GM10847 (cell line): ENCODE results near the gene PTTG2.

ENCODE experiments used
- POLR2A ChIP-seq: IDR thresholded peaks from 2 replicates; pipeline ENCODE4 v1.6.1; 2011; ENCODE audit not compliant: insufficient read length; ENCODE audit errors: extremely low read depth

Gene PTTG2

DNA sequence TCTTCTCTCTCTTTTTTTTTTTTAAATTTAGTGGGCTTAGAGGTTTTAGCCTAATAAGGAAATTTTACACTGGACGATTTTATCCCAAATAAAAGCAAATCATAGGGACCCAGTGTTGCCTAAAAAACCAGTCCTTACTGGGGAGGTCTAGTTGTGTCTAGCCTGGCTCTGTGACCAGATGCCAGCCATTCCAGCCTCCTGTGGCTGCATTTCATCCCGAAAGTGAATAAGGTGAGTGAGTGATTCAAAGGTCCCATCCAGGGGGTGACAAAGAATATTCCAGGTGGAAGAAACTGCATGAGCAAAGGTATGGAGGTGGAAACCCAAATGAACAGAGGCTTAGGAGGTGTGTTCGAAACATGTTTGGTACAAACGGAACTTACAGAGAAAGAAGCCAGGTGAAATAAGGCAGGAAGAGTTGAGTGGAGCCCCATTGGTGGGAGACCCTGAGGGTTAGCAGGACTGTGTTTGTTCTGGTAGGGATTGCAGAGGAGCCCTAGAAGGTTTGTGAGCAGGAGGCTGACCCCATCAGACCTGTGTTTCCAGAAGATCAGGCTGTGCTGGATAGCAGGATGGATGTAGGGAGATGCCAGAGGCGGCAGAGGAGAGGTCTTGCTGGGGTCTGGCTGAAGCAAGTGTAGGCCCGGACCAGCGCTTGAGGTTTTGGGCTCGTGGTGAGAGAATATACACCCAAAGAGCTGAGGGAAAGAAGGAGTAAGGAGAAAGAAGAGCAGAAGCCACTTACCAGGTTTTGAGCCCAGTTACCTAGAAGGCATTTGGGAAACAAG, 31.6 kb downstream of the PTTG2 start:
- no peak for TF ChIP-seq POLR2A

DNA sequence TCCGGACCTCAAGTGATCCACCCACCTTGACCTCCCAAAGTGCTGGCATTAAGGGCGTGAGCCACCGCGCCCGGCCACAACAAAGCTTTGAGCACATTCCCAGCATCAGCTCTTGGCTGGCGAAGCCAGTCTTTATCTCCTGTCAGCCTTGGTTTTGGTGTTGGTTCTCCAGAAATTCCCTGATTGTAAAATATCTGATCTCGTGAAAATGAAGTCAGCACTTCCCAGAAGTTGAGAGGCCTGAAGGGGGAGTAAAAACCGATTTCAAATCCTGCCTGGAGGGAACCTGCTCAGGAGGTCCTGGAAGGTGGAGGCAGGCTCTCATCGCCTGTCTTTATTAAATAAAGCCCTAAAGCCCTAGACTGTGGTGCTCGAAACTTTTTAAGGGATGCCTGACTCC, 33.6 kb downstream of the PTTG2 start:
- TF ChIP-seq POLR2A = no peak

DNA sequence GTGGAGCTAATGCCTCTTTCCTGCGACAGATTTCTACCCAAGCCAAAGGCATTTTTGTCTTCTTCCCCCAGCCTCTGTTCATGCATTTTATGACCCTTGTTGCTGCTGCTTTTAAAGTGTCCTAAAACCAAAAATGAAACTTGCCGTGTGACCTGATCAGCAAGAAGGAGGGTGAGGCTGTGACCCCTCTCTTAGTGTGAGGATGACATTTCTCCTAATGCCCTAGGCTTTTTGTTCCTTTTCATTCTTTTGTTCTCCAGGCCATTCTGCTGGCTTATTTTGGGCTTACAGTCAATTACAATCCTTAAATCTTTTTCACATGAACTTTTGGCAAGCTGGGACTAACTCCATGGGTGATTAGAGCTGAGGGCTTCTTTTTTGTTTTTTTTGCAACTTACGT, 34.4 kb downstream of the PTTG2 start:
- TF ChIP-seq POLR2A = no peak

DNA sequence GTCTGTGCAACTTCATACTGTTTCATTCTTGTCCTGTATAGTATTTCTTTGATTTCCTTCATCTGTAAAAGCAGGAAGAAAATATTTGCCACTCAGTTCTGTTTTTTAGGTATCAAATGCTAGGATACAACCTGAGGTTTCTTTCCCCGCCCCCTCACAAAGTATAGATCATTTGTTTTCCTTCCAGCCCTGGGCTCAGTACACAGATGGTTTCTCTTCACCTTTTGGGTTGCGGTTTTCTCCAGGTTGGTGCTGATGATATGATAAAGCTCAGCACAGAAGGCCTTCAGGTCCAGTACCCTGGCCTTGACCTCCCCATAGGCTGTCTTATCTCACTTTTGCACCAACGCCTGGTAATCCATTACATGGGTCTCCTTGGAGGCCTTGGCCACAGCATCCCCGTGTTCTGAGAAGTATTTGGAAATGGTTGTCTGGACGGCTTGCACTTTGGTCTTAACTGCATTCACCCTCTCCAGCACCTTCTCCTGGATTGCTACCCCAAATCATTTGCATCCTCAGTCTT, 35.2 kb downstream of the PTTG2 start:
- no peak for TF ChIP-seq POLR2A

DNA sequence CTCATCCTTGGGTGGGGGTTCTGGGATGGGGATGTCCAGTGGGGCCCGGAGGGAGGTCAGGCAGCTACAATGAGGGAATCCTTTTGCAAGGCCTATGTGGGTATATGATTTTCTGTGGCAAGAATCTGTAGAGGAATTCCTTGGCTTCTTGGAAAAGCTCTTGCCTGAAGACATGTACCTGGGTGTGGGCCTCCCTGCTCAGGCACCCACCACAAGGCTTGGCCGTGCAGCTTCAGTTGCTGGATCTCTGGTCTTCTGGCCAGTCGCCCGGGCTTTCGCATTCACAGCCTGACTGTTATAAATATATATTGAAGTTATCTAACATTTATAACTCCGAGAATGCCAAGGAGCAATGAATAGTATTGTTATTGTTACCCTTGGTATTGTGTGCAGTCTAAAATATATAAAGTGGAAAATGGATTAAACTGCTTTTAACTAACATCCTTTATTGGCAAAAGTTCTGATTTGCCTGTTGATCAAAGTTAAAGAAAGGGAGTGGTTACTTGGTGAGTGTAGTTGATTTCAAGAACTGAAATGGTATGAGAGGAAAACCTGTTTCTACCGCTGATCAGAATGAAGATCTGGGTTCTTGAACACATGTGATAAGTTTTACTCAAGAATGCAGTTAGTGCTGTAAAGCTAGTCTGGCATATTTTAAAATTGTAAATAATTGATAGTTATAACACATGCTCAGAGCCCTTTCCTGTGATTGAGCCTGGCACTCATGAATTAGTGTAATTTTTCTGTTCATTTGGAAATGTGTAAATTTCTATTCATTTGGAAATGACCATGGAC, 36.0 kb downstream of the PTTG2 start:
- TF ChIP-seq POLR2A = no peak

DNA sequence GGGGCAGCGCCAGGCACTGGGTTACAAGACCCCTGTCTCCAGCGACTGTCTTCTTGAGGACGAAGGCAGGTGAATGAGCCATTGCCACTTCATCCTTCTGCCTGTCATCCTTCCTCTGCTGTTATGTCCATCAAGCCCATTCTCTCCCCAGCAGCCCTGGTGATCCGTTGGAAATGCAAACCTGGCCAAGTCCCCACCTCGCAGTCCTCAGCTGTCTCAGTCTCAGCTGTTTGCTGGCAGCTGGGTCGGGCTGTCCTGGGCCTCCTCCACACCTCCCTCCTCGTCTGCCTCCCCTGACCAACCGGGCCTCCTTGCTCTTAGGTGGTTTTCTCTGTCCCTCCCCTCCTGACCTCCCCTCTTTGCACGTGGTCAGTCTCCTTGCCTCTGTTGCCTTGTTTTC, 38.0 kb downstream of the PTTG2 start:
- no peak for TF ChIP-seq POLR2A

DNA sequence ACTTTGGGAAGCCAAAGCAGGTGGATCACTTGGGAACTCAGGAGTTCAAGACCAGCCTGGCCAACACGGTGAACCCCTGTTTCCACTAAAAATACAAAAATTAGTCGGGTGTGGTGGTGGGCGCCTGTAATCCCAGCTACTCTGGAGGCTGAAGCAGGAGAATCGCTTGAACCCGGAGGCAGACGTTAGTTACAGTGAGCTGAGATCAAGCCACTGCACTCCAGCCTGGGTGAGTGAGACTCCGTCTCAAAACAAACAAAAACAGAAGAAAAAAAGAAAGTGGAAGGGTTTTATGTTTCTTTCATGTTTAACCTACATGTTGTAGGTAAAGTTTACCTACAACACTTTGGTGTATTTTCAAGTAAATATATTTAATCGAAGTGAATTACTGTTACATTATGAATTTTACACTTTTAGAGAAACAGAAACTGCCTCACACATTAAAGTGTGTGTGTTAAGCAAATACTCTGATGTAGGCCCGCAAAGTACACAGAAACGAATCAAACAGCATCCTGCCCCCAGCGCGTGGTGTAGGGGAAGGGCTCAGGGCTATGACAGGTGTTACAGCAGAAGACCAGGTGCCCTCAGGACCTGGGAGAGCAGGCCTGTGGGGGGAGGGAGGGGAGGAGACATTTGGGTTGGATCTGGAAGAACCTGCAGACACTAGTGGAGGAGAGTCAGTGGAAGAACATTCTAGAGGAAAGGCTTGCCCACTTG, 39.0 kb downstream of the PTTG2 start:
- no peak for TF ChIP-seq POLR2A

DNA sequence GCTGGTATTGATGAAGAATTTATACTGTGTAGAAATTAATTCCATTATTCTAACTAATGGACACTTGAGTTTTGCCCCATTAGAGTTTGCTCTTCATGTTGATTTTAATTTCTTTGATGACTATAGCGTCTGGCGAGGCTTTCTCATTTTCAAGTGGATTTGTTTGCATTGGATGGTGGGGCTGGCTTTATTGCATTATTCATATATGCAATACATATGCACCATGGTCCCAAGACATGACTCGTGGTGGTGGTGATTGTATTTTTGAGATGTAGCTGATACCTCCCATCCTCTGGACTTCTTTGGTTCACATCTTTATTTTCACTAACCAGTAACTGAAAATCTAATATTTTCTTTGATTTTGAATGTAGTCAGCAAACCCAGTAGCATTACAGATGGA, 39.8 kb downstream of the PTTG2 start:
- no peak for TF ChIP-seq POLR2A

DNA sequence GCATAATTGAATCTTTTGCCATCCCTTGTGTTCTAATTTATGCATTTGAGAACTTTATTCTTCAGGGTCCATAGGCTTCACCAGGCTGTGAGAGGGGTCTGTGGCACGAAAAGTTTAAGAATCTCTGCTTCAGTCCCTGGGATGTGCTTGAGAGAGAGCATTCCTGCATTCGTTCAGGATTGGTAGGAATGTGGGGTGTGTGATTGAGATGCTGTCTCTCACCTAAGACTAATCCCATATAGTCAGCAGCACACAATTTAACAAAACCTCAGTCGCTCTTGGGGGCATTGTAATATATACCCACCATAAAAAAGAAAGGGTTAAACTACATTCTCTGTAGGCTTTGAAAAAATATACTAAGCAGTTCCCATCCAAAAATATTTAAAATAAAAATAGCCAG, 41.7 kb downstream of the PTTG2 start:
- no peak for TF ChIP-seq POLR2A

DNA sequence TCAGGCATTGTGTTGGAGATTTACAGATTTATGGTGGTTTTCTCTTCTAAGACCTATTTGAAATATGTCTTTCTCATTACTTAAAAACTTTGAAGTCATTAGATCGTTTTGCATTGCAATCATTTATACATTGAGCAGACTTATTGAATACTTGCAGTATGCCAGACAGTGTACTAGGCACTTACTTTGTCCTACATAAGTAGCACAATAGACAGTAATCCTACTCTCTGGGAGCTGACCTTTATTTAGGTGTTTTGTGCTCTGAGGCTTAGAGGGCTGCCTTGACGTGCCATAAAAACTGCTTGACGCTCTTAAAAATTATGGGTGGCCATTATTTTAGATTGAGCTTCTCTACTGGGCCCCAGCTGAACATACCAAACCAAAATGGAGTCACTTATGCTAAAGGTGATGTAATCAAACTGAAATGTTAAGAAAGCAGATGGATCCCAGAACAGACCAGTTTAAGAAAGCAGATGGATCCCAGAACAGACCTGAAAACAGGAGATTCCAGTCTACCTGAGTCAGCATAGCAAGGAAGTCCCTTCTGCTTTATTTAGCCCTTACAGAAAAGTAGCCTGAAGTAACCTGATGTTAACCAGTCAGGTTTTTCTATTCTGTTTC, 42.4 kb downstream of the PTTG2 start:
- TF ChIP-seq POLR2A = no peak

DNA sequence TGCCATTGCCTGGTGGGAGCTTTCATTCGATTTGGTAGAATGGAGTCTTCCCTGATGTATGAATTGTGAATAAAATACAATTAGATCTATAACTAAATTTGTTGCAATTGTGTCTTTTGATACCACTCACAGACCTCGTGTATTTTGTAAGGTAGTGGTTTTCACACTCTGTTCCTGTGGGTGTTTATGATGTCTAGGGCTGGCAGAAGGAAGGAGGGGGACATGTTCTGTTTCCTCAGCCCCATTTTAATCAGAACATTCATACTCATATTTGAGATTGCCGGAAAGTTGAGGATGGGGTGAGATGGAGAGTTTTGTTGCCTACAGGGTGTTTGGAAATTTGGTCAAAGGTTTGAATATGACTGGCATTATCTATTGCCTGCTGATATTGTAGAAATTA, 42.9 kb downstream of the PTTG2 start:
- no peak for TF ChIP-seq POLR2A

DNA sequence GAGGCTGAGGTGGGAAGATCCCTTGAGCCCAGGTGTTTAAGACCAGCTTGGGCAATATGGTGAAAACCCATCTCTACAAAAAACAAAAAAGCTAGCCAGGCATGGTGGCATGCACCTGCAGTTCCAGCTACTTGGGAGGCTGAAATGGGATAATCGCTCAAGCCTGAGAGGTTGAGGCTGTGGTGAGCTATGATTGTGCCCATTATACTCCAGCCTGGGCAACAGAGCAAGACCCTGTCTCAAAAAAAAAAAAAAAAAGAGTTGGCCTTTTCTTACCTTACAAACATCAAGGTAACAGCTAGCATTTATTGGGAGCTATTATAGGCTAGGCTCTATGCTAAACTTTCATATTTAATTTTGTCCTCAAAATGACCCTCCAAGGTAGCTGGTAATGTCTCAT, 43.4 kb downstream of the PTTG2 start:
- TF ChIP-seq POLR2A = no peak

DNA sequence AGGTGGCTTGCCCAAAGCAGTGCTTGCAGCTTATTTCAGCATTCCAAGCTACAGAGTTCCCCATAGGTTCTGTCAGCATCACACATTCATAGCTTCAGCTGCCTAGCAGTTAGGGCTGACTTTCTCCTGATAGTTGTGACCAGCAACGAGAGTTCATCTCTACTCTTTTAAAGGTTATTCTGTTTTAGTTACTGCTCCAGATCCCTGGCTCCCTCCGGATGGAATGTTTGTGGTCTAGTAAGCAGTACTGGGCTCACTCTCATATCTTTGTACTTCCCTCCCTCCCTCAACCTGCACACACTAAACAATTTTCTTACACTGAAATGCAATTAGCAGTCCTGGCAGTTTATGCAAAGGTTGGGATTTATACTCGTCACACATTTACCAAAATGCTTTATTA, 43.9 kb downstream of the PTTG2 start:
- no peak for TF ChIP-seq POLR2A

DNA sequence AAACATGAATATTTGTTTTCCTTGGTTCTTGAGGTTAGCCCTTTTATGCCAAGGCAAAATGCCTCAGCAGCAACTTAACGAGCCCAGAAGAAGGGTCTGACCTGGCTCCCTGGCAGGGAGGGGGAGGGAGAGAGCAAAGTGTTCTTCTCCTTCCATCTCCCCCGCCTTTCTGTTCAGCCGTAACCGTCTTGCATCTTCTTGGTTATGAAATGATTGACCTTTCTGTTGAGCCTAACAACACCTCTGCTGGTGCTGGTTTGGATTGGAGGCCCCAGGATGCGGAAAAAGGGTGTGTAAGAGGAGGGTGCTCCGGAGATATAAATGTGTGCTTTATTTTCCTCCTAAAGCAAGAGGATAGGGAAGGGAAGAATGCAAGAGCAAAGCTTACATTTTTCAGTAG, 44.7 kb downstream of the PTTG2 start:
- no peak for TF ChIP-seq POLR2A

DNA sequence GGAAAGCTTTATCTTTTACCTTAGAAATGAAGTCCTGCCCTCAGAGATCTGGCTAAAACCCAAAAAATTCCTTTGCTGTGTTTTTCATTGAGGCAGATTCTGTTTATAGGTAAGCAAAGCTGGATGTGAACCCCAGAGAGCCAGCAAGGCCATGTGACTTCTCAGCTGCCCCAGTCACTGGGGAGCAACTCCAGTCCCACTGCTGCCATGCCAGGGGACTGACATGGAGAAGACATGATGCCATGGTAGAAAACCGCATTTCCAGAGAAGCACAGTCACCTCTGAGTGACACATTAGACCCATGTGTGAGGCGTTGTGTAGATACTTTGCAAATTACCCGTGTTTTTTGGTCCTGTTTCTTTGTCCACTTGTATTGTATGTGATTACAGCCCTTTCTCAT, 45.4 kb downstream of the PTTG2 start:
- TF ChIP-seq POLR2A = no peak
